NT2/D1 (cell line): Measurements from ENCODE around the gene CSGALNACT2.

ENCODE experiments used
- SUZ12 ChIP-seq: IDR thresholded peaks from 2 replicates; pipeline ENCODE4 v1.6.1; 2011; ENCODE audit not compliant: insufficient read length, insufficient read depth; ENCODE audit errors: extremely low read depth
- ZNF274 ChIP-seq: IDR thresholded peaks from 2 replicates; pipeline ENCODE4 v1.6.1; 2011; ENCODE audit warnings: mild to moderate bottlenecking, low read depth, low read length

GRCh38 chr10:43203448-43204041, 65.3 kb downstream of the CSGALNACT2 start:
- no peak for TF ChIP-seq SUZ12
- TF ChIP-seq ZNF274 = no peak
